CD4-positive, alpha-beta T cell treated with Interleukin-10 for 1 hour (primary cell): ENCODE results near the gene NPHP4.

Experiments used
- DNase-seq: peaks from one replicate; pipeline ENCODE4 v3.0.0-alpha.2; 2020

NPHP4 gene

GRCh38 chr1:5822266-5822665 is 170.0 kb downstream of the NPHP4 start:
- DNase-seq, result no peak

GRCh38 chr1:5821540-5822176 is 170.6 kb downstream of the NPHP4 start:
- DNase-seq, result no peak

- no peak for DNase-seq
Measured at GRCh38 chr1:5820026-5820421, 172.2 kb downstream of the NPHP4 start.

GRCh38 chr1:5819391-5820025 is 172.7 kb downstream of the NPHP4 start:
- DNase-seq, result no peak

- DNase-seq, result no peak
Measured at GRCh38 chr1:5818755-5819154, 173.5 kb downstream of the NPHP4 start.

- DNase-seq, result no peak
Measured at GRCh38 chr1:5815716-5816115, 176.5 kb downstream of the NPHP4 start.

GRCh38 chr1:5815211-5815610 is 177.0 kb downstream of the NPHP4 start:
- no peak for DNase-seq

- no peak for DNase-seq
Measured at GRCh38 chr1:5814046-5814619, 178.1 kb downstream of the NPHP4 start.

GRCh38 chr1:5813480-5813879 is 178.7 kb downstream of the NPHP4 start:
- no peak for DNase-seq
